OCI-LY3 (cell line): Measurements from ENCODE around the gene KRTAP10-11.

Experiments used
- CTCF ChIP-seq: fragments of 200-600, 300-600 bp; sonication (generic); IDR thresholded peaks from 2 replicates; pipeline ENCODE4 v1.5.1; 2014; ENCODE audit warnings: antibody characterized with exemption, low read length, low read depth
- EZH2phosphoT487 ChIP-seq: fragments of 200-600 bp; shearing (Covaris generic); IDR thresholded peaks from 2 replicates; pipeline ENCODE4 v1.6.1; 2018; ENCODE audit warnings: antibody characterized with exemption, mixed run types, low read depth

GRCh38 chr21:44637018-44637850 lies 9.0 kb upstream of the KRTAP10-11 start, which contains the start of gene KRTAP10-10:
- TF ChIP-seq CTCF = no peak
- TF ChIP-seq EZH2phosphoT487 = no peak
